HG03354 (cell line): ENCODE data around the gene TSEN54.

Experiments
- ATAC-seq: cut with Tn5 transposase; IDR thresholded peaks from one replicate; pipeline ENCODE4 v1.9.1; 2021; ENCODE audit warnings: mild to moderate bottlenecking; ENCODE audit not compliant: unreplicated experiment, poor library complexity, severe bottlenecking

Gene TSEN54

DNA sequence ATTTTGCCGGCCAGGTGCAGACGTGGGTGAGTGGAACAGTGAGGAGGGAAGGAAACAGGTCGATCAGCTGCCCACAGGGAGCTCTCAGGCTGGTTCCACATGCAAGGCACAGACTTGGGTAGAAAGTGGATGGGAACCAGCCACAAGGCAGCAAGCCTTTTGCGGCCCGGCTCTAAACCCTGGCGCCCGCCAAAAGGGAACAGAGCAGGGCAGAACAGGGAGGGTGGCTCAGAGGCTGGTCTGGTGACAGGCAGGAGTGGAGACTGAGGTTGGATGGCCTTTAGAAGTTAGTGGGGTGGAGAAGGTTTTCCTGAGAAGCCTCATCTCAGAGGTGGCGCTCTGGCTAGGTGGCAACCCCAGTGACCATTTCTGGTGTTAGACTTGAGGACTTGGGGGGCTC, 19.5 kb downstream of the TSEN54 start:
- ATAC-seq = no peak

DNA sequence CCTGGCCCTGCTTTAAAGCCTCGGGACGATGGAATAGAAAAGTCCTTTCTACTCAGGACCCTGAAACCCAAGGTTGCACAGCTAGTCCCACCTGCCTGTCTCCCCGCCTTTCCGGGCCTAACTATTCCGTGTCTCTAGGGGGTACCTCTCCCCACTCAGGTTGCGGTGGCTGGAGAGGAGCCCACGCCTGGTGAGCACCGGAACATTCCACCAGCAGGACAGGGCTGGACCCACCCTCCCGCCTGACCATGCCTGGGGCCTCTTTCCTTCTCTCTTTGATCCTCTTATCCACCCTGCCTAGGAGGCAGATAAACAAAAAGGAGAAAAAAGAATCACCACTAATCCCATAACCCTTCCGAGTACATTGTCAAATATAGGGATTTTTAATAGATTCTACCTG, 20.0 kb downstream of the TSEN54 start:
- ATAC-seq = no peak

- ATAC-seq = no peak
These were observed 23.8 kb downstream of the TSEN54 start for GRCh38 chr17:75539967-75540729.

- ATAC-seq = no peak
These were observed 24.7 kb downstream of the TSEN54 start for GRCh38 chr17:75540923-75541503.

DNA sequence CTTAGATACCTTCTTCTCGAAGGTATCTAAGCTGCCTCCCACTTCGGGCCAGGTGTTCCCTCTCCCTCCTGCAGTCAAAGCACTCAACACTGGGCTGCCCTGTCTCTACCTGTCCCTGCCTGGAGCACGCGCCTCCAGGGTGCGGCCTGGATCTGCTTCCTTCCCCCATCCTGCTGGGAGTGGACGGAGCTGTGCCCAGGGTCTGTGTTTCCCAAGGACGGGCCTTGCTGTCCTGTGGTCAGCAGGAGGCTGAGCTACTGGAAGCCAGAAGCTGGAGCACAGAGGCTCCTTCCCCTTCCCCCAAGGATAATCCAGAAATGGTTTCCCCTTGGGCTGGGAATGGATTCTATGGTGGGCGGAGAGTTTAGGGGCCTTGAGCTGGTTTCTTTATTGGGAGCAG, 25.9 kb downstream of the TSEN54 start:
- ATAC-seq = no peak

- no peak for ATAC-seq
These were observed 26.5 kb downstream of the TSEN54 start for GRCh38 chr17:75542728-75543336.

- no peak for ATAC-seq
These were observed 27.9 kb downstream of the TSEN54 start for GRCh38 chr17:75544250-75544649.

DNA sequence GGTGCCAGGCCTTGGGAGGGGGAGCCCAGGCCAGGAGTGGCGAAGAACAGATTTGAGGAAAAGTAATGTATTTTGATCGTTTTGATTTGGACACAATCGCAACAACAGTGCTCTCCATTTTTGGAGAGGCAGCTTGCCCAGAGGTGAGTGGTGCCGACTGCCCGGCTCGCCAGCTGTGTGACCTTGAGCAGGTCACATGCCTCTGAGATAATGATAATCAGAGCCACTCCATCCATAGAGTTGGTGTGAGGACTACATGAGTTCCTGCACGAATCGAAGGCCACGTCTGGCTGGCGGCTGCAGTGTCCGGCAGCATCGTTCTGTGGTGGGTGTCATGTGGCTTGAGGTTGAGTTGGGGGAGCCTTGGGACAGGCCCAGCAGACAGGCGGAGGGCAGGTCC, 29.9 kb downstream of the TSEN54 start:
- no peak for ATAC-seq

GRCh38 chr17:75547091-75547490, 30.8 kb downstream of the TSEN54 start:
- no peak for ATAC-seq

- no peak for ATAC-seq
These were observed 32.5 kb downstream of the TSEN54 start for GRCh38 chr17:75548813-75549212.

DNA sequence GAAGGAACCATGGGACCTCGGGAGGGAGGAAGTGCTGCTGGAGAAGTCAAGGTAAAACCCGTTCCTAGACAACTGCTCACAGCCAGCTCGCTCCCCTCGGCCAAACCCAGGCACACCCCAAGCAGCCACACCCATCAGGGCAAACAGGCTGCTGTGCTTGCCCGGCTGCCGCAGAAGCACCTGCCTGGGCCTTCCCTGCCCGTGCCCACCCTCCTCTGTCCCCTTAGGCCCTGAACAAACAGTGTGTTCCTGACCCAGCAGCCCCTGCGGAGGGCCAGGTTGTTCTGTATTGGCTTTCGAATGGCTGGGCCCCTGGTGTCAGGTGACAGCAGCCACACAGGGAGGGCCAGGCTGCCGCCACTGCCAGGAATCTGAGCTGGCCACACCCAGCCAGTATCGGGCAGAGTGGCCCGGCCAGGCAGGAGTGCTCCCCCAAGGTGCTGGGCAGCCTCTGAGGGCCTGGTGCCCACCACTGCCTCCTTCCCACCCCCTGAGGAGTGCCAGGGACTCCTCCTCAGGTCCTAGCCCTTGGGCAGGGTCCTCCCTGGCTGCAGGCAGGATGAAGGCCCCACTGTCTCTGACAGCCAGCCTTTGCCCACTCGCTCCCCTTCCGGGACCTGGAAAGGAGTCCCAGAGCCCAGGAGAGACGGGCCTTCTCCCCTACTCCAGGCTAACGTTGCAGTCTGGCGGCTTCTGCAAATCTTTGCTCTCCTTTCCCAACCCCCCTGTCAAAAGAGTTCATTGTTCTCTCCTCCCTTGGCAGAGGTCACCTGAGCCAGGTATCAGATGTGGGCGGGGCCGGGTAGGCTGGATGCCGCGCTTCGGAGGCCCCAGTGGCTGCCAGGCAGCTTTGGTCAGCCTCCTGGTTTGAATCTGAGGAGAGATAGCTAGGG, 33.2 kb downstream of the TSEN54 start:
- ATAC-seq = no peak

GRCh38 chr17:75550139-75550465, 33.8 kb downstream of the TSEN54 start:
- no peak for ATAC-seq

DNA sequence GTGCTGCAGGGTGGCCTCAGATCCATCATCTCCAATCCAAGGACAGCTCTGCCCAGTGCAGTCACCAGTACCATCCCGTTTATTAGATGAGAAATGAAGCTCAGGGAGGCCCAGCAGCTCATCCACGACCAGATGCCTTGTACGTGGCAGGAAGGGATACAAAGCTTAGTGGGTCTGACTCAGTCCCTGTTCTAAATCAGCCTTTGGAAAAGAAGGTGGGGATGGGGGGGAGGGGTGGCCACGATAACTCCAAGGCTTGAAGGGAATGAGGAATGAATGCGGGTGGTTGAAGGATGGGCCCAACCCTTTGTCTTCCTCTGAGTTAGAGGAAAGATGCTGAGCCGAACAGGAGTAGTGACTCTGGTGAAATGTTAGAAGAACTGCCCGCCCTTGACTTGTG, 34.9 kb downstream of the TSEN54 start:
- no peak for ATAC-seq

DNA sequence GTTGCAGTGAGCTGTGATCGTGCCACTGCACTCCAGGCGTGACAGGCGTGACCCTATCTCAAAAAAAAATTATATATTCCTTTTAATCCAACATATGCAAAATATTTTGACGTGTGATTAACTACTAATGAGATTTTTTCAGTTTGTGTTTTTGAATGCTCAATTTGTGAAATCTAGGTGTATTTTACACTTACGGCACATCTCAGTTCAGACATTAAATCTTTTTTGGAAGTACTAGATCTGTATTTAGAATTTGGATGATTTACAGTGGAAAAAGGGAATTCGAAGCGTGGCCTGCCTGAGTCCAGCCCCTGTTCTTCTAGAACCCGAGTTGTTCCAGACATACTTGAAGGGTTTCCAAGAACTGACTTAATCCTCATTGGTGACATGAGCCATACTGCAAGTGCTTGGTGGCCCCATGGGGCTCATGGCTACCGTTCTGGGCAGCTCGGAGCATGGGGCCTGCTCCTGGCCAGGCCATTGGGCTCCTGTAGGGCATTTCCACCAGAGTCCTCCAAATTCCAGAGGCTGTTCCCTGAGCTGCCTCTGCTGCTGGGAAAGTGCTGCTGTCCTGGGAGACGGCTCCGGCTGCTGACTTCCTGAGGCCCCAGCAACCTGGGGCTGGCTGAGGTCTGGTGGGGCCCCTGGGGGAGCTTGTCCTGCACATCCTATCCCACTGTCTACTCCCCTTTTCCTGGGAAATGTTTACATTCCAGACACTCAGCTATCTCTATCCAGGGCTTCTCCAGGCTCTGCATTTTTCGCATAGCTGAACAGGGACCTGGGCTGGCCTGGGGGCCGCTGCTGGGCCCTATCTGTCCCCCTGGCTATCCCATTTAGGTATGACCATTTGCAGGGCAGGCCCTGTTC, 36.3 kb downstream of the TSEN54 start:
- no peak for ATAC-seq

- no peak for ATAC-seq
These were observed 37.2 kb downstream of the TSEN54 start for GRCh38 chr17:75553295-75554110.

DNA sequence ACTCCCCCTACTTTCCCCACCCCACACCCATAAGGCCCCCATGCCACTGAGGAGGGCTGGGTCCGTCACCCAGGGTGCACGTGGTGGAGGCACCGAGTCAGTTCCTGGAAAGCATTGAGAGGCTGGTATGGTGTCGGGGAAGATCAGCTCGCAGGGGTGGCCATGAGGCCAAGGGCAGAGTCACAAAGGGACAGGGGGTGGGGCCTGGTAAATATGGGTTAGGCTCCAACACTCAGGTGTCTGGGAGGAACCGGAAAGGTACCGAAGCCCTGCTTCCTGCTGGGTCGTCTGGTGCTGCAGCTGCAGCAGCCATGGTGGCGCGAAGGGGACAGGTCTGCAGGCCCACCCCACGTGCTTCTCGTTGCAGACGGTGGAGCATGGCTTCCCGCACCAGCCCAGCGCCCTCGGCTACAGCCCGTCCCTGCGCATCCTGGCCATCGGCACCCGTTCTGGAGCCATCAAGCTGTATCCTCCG, 39.4 kb downstream of the TSEN54 start:
- ATAC-seq = no peak

DNA sequence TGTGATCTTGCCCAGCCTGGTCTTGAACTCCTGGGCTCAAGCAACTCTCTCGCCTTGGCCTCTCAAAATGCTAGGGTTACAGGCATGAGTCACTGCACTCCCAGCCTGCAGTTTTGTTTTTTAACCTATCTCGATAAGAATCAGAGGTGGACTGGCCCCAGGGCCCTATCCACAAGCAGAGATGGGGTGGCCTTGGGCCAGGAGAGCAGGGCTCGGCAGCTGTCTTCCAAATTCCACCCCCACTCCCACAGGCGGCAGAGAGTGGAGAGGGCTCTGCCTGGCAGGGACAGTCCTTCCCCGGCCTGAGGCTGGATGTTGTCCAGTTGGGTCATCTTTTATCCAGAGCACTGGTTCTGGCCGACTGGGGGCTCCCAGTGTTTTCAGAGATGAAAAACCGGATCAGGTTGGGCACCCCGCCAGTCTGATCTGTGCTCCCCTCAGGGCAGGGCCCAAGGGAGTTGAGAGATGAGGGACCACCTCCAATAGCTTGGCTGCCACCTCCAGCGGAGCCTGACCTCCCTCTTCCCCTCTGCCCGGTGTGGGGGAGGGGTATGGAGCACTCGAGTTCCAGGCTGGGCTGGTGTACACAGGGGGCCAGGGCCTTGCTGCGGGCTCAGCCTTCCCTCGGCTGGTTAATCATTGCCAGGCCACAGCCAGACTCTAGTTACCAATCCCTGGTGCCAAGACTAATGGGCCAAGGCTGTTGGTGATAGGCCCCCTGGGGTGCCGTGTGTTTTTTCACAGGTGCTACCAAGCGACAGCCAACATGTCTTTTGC, 40.9 kb downstream of the TSEN54 start:
- no peak for ATAC-seq
